ENCODE data around the gene SYP.
A peak's percentile ranks its signal among the peaks of the same experiment; 100 is the strongest.

Gene SYP

GRCh38 chrX:49162620-49163019 lies 37.4 kb downstream of the SYP start, which contains the start of gene MAGIX:
TSS of gene MAGIX (plus strand) at chrX:49162758. CDS start at chrX:49162890, 132 bp downstream.
- H3K27ac ChIP-seq: peak within 1 kb of the TSS; percentile 100
- no peak for DNase-seq (ENCODE audit: low spot score)
- TF ChIP-seq CTCF (conservative IDR thresholded peaks at IDR 0.05; ENCODE audit: low read depth): no peak
- ChIA-PET CTCF (no interaction called here), POLR2A (ENCODE audit: low non-redundant PET) (no interaction called here)

- CTCF ChIA-PET: no interaction called here
- POLR2A ChIA-PET (ENCODE audit: low non-redundant PET): no interaction called here
- no peak for TF ChIP-seq CTCF (conservative IDR thresholded peaks at IDR 0.05; ENCODE audit: low read depth)
- no peak for DNase-seq (ENCODE audit: low spot score)
- H3K27ac ChIP-seq: no peak overlapping the region
These were observed 38.4 kb downstream of the SYP start for GRCh38 chrX:49161632-49162031.

GRCh38 chrX:49160908-49161307 lies 39.1 kb downstream of the SYP start:
- CTCF ChIA-PET: no interaction called here
- TF ChIP-seq CTCF (conservative IDR thresholded peaks at IDR 0.05; ENCODE audit: low read depth): no peak
- POLR2A ChIA-PET (ENCODE audit: low non-redundant PET): no interaction called here
- no peak overlapping the region for H3K27ac ChIP-seq
- DNase-seq (ENCODE audit: low spot score): no peak

- DNase-seq (ENCODE audit: low spot score): no peak
- TF ChIP-seq CTCF (conservative IDR thresholded peaks at IDR 0.05; ENCODE audit: low read depth): no peak
- ChIA-PET POLR2A (ENCODE audit: low non-redundant PET) (no interaction called here), CTCF (no interaction called here)
- no peak overlapping the region for H3K27ac ChIP-seq
These were observed 42.8 kb downstream of the SYP start for GRCh38 chrX:49157194-49157593.

GRCh38 chrX:49155900-49156837 lies 43.8 kb downstream of the SYP start:
- H3K27ac ChIP-seq: peak overlapping the region; percentile 94
- peak; percentile 79 for DNase-seq (ENCODE audit: low spot score)
- ChIA-PET POLR2A (ENCODE audit: low non-redundant PET) (no interaction called here), CTCF (interaction anchor here (1.1 kb wide), 1 partner anchor 33 kb away, joined by 3 read pairs; no protein-coding TSS in a partner anchor)
- TF ChIP-seq CTCF (conservative IDR thresholded peaks at IDR 0.05; ENCODE audit: low read depth): peak; percentile 72

- DNase-seq (ENCODE audit: low spot score): peak; percentile 70
- H3K27ac ChIP-seq: peak overlapping the region; percentile 94
- ChIA-PET CTCF (interaction anchor here (0.6 to 1.1 kb wide), 2 partner anchors 32 to 501 kb away, joined by 3 read pairs; no protein-coding TSS in a partner anchor), POLR2A (ENCODE audit: low non-redundant PET) (interaction anchor here (0.5 kb wide), 1 partner anchor 24 kb away, joined by 12 read pairs; no protein-coding TSS in a partner anchor)
- TF ChIP-seq CTCF (conservative IDR thresholded peaks at IDR 0.05; ENCODE audit: low read depth): no peak
These were observed 44.6 kb downstream of the SYP start for GRCh38 chrX:49155243-49155899.
